Fibroblast of lung (primary cell): ENCODE measurements around the gene ZNF283. TPM values are rescaled to one million over a fixed set of nuclear protein-coding genes. Genes with fewer than 3 reads are reported as not detected.
"Not testable (repeated sequence)": the region's sequence is repeated elsewhere in the genome, so short reads cannot be mapped to it uniquely, and the experiment has no call there.

Experiments used
- DNase-seq, 2 donors: peaks; one replicate each; pipeline versions ENCODE4 v3.0.0 to v3.0.0-alpha.2; 2010; ENCODE audit warnings: low read depth in 2 of 2
- H2AFZ ChIP-seq: 2 replicates; pipeline ENCODE4 v1.5.1; 2012; ENCODE audit warnings: low read length, control low read depth, inconsistent platforms
- H3K27ac ChIP-seq: 2 replicates; pipeline ENCODE4 v1.5.1; 2011; ENCODE audit warnings: low read length, control low read depth; ENCODE audit not compliant: insufficient read depth
- H3K27me3 ChIP-seq: 2 replicates; pipeline ENCODE4 v1.5.1; 2011; ENCODE audit warnings: mild to moderate bottlenecking, low read length; ENCODE audit not compliant: control insufficient read depth, insufficient read depth
- H3K36me3 ChIP-seq: 2 replicates; pipeline ENCODE4 v1.5.1; 2011; ENCODE audit warnings: low read length; ENCODE audit not compliant: control insufficient read depth, insufficient read depth
- H3K4me1 ChIP-seq: 2 replicates; pipeline ENCODE4 v1.5.1; 2011; ENCODE audit warnings: low read length; ENCODE audit not compliant: control insufficient read depth, insufficient read depth; ENCODE audit errors: extremely low read depth
- H3K4me2 ChIP-seq: 2 replicates; pipeline ENCODE4 v1.5.1; 2011; ENCODE audit warnings: low read length, control low read depth; ENCODE audit not compliant: insufficient read depth; ENCODE audit errors: extremely low read depth
- H3K4me3 ChIP-seq, 4 experiments: fragments of 200-600 bp in 1 of 4; sonication (generic) in 1 of 4; replicated peaks in 1 of 4; 2 replicates each; pipeline ENCODE4 v1.5.1; 2011 to 2016; ENCODE audit warnings: low read length in 4 of 4, low read depth in 3 of 4, mild to moderate bottlenecking in 3 of 4, control low read depth in 2 of 4, inconsistent platforms in 1 of 4, mixed read lengths in 1 of 4; ENCODE audit not compliant: insufficient read depth in 1 of 4; ENCODE audit errors: control extremely low read depth in 1 of 4
- H3K79me2 ChIP-seq: 2 replicates; pipeline ENCODE4 v1.5.1; 2012; ENCODE audit warnings: mild to moderate bottlenecking, low read length, inconsistent platforms; ENCODE audit not compliant: control insufficient read depth, insufficient read depth
- H3K9ac ChIP-seq: 2 replicates; pipeline ENCODE4 v1.5.1; 2011; ENCODE audit warnings: mild to moderate bottlenecking, low read length, control low read depth; ENCODE audit not compliant: insufficient read depth
- H3K9me3 ChIP-seq: 2 replicates; pipeline ENCODE4 v1.5.1; 2012; ENCODE audit warnings: low read depth, low read length; ENCODE audit not compliant: control insufficient read depth, insufficient read depth
- H4K20me1 ChIP-seq: 2 replicates; pipeline ENCODE4 v1.5.1; 2011; ENCODE audit warnings: low read length; ENCODE audit not compliant: control insufficient read depth, insufficient read depth; ENCODE audit errors: extremely low read depth
- CTCF ChIP-seq, 2 donors: IDR thresholded peaks in 1 of 2; conservative IDR thresholded peaks in 1 of 2; 1 replicate in 1 of 2; 2 replicates in 1 of 2; pipeline ENCODE4 v1.5.1; 2011 to 2012; ENCODE audit warnings: low read length in 2 of 2, control low read depth in 1 of 2, inconsistent platforms in 1 of 2, low read depth in 1 of 2, mild to moderate bottlenecking in 1 of 2
- EZH2 ChIP-seq: IDR thresholded peaks from 2 replicates; pipeline ENCODE4 v1.5.1; 2012; ENCODE audit warnings: low read length, control low read depth, mild to moderate bottlenecking; ENCODE audit errors: missing control alignments
- polyA plus RNA-seq, 2 donors: library from polyadenylated mRNA; depleted of rRNA in 1 of 2; stranded (reverse) in 1 of 2; unstranded in 1 of 2; fragments of >200 nt; gene quantifications; 2 replicates each; pipeline ENCODE4 v1.2.1, GENCODE V29; 2011 to 2012; ENCODE audit warnings: missing spikeins in 1 of 2
- total RNA-seq: library from RNA; depleted of rRNA; stranded (reverse); fragments of >200 nt; gene quantifications from 2 replicates; pipeline ENCODE4 v1.2.1, GENCODE V29; 2014

The ZNF283 gene
- total and polyA plus RNA-seq, 2 donors (not counting 1 experiment from before 2014, with no cell fraction given) = 5.8 to 15.2 TPM

DNA sequence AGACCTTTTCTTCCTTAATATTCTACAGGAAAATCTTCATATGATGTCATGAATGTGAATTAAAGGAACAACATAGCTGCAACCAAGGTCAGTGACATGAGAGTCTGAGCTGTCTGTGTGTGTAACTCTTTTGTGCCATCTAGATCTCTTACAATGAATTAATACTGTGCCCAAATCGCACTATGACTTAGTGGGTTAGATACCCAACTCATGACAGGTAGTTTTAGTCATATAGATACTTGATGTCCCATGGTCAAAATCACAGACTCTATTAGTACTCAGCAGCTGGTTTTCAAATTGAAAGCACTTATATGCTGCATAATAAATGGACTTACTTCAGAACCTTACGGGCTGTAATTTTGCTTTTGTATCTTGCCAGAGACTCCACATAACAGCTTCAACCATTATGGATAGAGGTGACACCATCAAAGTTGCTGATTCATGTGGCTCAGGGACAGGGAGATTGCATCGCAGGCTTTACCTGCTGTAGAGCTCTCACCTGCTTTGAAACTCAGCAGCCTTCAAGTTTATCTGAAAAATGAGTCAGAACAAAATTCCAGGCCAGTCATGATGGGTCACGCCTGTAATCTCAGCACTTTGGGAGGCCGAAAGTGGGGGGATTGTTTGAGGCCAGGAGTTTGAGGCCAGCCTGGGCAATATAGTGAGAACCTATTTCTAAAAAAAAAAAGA is 12.3 kb upstream of the ZNF283 start:
- Histone ChIP-seq H3K4me3 (no peak overlapping the region), H3K36me3 (no peaks in the 10 kb centered on the region), H3K27me3 (no peaks in the 10 kb centered on the region), H3K79me2 (no peaks in the 10 kb centered on the region), H3K4me1 (no peaks in the 10 kb centered on the region), H2AFZ (no peak overlapping the region), H3K9me3 (no peaks in the 10 kb centered on the region), H3K27ac (no peak overlapping the region), H4K20me1 (no peaks in the 10 kb centered on the region), H3K4me2 (no peak overlapping the region), H3K9ac (no peak overlapping the region)
- no peak for TF ChIP-seq CTCF (conservative IDR thresholded peaks at IDR 0.05 in 1 of 2, IDR thresholded peaks at IDR 0.05 in 1 of 2; ENCODE audit: low read depth in 1 of 2, low read length in 2 of 2)
- no peak for TF ChIP-seq EZH2
- no peak for DNase-seq

GRCh38 chr19:43817454-43817853 is 9.7 kb upstream of the ZNF283 start:
- H3K4me2 ChIP-seq, H2AFZ ChIP-seq, H3K9me3 ChIP-seq, H3K27ac ChIP-seq, H3K9ac ChIP-seq, H3K27me3 ChIP-seq, H4K20me1 ChIP-seq, H3K4me3 ChIP-seq, H3K4me1 ChIP-seq, H3K79me2 ChIP-seq, H3K36me3 ChIP-seq: not testable (repeated sequence)
- DNase-seq = peak in 1 of 2 donors; percentile 25

DNA sequence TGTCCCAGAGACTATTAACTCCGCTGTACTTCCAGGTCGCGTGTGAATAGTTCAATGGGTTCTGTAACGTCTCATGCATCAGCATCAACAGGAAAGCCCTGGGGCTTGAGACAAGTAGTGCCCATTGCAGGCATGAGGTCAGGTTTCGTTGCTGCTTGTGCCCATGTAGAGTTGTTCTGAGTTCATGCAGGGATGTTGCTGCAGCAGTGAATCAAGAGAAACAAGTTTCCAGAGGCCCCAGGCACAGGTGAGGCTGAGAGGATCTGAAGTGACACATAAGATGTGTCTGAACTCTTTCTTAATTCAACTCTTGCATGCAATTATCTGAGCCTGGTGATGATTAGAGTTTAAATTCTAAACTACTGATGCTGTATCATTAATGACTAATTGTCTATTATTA is 8.6 kb upstream of the ZNF283 start:
- Histone ChIP-seq H4K20me1 (no peaks in the 10 kb centered on the region), H3K27ac (no peak overlapping the region), H3K9me3 (no peaks in the 10 kb centered on the region), H3K9ac (no peak overlapping the region), H3K79me2 (no peaks in the 10 kb centered on the region), H3K36me3 (no peaks in the 10 kb centered on the region), H3K4me2 (no peak overlapping the region), H3K27me3 (no peaks in the 10 kb centered on the region), H2AFZ (no peak overlapping the region), H3K4me3 (no peak overlapping the region), H3K4me1 (peaks cover 3% of the 10 kb centered on the region)
- TF ChIP-seq CTCF (conservative IDR thresholded peaks at IDR 0.05 in 1 of 2, IDR thresholded peaks at IDR 0.05 in 1 of 2; ENCODE audit: low read depth in 1 of 2, low read length in 2 of 2) = no peak
- TF ChIP-seq EZH2 = no peak
- no peak for DNase-seq
